GM12892 (cell line): Measurements from ENCODE around the gene DHRS13.

Experiments used
- POLR2A ChIP-seq: IDR thresholded peaks from 2 replicates; pipeline ENCODE4 v1.6.1; 2011; ENCODE audit warnings: low read depth, low read length, control low read depth
- POLR2AphosphoS5 ChIP-seq: IDR thresholded peaks from 2 replicates; pipeline ENCODE4 v1.6.1; 2011; ENCODE audit warnings: low read depth, low read length, control low read depth
- TAF1 ChIP-seq: IDR thresholded peaks from 2 replicates; pipeline ENCODE4 v1.6.1; 2011; ENCODE audit warnings: low read depth, mild to moderate bottlenecking, control low read depth, low read length, borderline replicate concordance

GRCh38 chr17:28895794-28896447 is 7.0 kb downstream of the DHRS13 start:
- no peak for TF ChIP-seq TAF1
- no peak; the same call in 1 of the 2 replicates for TF ChIP-seq POLR2AphosphoS5
- TF ChIP-seq POLR2A = no peak
